ENCODE results near the gene ABCF3.

Gene ABCF3

DNA sequence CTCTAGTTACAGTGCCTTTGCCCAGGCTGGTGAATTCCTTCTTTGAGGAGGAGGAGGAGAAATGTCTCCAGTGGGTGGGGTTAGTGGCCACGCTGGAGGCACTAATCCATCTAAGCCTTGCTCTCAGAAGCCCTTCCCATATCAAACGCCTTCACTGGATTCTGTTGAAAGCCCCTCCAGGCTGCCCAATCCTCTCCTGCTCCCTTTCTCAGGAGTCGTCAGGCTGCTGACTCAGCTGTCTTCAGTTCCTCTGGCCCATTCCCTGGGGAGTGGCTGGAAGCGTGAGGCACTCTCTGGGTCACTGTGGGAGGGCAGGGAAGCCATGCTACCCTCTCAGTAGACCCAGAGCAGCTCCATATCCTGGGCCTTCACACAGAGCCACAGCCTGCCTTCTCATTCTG, 8.7 kb upstream of the ABCF3 start:
- DNase-seq (ENCODE audit: low spot score) = no peak
- in situ Hi-C loops (cut with MboI; ENCODE audit: low sequenced_read_pairs, unreplicated experiment) = no loop called here
- TF ChIP-seq, protein P1, sequence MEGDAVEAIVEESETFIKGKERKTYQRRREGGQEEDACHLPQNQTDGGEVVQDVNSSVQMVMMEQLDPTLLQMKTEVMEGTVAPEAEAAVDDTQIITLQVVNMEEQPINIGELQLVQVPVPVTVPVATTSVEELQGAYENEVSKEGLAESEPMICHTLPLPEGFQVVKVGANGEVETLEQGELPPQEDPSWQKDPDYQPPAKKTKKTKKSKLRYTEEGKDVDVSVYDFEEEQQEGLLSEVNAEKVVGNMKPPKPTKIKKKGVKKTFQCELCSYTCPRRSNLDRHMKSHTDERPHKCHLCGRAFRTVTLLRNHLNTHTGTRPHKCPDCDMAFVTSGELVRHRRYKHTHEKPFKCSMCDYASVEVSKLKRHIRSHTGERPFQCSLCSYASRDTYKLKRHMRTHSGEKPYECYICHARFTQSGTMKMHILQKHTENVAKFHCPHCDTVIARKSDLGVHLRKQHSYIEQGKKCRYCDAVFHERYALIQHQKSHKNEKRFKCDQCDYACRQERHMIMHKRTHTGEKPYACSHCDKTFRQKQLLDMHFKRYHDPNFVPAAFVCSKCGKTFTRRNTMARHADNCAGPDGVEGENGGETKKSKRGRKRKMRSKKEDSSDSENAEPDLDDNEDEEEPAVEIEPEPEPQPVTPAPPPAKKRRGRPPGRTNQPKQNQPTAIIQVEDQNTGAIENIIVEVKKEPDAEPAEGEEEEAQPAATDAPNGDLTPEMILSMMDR (IDR thresholded peaks at IDR 0.05; ENCODE audit: borderline replicate concordance, control extremely low read depth, extremely low read depth, insufficient read depth, missing control alignments) = no peak

DNA sequence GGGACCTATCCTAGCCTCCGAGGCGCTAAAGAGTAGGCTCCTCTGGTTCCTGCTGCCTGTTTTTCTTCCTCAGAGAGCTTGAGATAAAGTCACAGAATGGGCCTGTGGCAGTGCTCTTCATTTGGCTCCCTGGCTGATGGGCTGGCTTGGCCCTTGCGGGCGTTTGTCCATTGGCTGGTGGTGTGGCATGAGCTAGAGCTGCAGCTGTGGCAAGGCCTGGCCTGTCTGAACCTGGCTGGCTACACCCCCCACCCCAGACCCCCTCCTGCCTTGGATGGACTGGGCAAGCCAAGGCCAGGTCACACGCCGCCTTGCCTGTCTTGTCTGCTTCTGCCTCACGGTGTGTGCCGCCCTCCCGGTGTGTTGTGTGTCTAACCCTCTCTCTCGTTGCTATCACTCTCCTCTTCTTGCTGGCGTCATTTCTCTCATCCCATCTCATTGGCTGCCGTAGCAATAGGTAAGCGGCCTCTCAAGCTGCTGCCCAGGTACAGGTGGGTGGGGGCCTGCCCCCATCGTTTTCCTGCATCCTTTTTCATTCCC, 8.2 kb upstream of the ABCF3 start:
- no peak for DNase-seq (ENCODE audit: low spot score)
- in situ Hi-C loops (cut with MboI; ENCODE audit: low sequenced_read_pairs, unreplicated experiment) = no loop called here
- TF ChIP-seq, protein P1 (IDR thresholded peaks at IDR 0.05; ENCODE audit: borderline replicate concordance, control extremely low read depth, extremely low read depth, insufficient read depth, missing control alignments) = no peak

DNA sequence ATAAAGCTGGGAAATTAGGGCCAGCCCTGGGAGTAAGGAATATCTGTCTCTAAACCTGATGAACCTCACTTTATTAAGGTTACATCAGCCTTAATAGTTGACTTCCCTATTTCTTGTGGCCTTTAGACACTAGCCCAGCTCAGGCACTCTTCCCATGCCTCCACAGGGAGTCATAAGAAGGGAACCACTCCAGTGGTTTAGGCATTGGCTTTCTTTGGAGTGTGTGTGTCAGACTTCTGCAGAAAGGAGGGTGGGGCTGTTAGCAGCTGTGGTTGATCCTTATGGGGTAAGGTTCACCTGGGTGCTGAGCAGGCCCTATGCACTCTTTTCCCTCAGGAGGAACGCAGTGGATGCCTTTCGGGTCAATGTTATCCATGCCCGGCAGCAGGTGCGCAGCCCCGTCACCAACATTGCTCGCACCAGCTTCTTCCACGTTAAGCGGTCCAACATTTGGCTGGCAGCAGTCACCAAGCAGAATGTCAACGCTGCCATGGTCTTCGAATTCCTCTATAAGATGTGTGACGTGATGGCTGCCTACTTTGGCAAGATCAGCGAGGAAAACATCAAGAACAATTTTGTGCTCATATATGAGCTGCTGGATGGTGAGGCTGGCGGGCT, 7.4 kb upstream of the ABCF3 start:
- in situ Hi-C loops (cut with MboI; ENCODE audit: low sequenced_read_pairs, unreplicated experiment) = no loop called here
- TF ChIP-seq, protein P1 (IDR thresholded peaks at IDR 0.05; ENCODE audit: borderline replicate concordance, control extremely low read depth, extremely low read depth, insufficient read depth, missing control alignments) = no peak
- no peak for DNase-seq (ENCODE audit: low spot score)

DNA sequence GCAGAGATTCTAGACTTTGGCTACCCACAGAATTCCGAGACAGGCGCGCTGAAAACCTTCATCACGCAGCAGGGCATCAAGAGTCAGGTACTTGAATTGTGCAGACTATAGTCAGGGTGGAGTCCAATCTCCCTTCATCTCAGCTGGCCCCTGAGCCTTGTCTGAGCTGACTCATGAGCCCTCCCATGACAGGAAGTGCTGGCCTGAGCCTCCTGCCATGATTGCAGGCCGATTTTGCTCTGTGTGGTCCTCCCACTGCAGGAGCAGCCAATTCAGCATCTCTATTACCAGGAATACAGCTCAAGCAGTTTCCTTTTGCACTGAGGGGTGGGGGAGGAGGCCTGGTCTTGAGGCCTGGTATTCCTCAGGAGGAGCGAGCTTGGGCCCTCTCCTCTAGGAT, 5.8 kb upstream of the ABCF3 start:
- in situ Hi-C loops (cut with MboI; ENCODE audit: low sequenced_read_pairs, unreplicated experiment) = no loop called here
- TF ChIP-seq, protein P1 (IDR thresholded peaks at IDR 0.05; ENCODE audit: borderline replicate concordance, control extremely low read depth, extremely low read depth, insufficient read depth, missing control alignments) = no peak
- no peak for DNase-seq (ENCODE audit: low spot score)

DNA sequence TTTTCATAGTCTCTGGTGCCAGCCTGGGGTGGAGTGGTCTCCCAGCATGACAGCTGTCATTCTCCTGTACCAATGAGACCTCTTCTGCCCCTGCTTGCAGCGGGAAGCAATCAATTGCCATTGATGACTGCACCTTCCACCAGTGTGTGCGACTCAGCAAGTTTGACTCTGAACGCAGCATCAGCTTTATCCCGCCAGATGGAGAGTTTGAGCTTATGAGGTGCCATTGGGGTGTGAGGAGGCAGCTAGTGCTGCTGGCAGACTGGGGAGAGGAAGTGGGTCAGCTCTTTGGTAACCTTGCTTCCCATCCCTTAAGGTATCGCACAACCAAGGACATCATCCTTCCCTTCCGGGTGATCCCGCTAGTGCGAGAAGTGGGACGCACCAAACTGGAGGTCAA, 4.4 kb upstream of the ABCF3 start:
- TF ChIP-seq, protein P1 (IDR thresholded peaks at IDR 0.05; ENCODE audit: borderline replicate concordance, control extremely low read depth, extremely low read depth, insufficient read depth, missing control alignments) = no peak
- in situ Hi-C loops (cut with MboI; ENCODE audit: low sequenced_read_pairs, unreplicated experiment) = no loop called here
- DNase-seq (ENCODE audit: low spot score) = no peak

DNA sequence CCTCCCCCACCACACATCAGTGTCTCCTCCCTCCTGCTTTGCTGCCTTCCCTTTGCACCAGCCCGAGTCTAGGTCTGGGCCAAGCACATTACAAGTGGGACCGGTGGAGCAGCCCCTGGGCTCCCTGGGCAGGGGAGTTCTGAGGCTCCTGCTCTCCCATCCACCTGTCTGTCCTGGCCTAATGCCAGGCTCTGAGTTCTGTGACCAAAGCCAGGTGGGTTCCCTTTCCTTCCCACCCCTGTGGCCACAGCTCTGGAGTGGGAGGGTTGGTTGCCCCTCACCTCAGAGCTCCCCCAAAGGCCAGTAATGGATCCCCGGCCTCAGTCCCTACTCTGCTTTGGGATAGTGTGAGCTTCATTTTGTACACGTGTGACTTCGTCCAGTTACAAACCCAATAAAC, 2.3 kb upstream of the ABCF3 start:
- DNase-seq (ENCODE audit: low spot score) = no peak
- in situ Hi-C loops (cut with MboI; ENCODE audit: low sequenced_read_pairs, unreplicated experiment) = no loop called here
- TF ChIP-seq, protein P1 (IDR thresholded peaks at IDR 0.05; ENCODE audit: borderline replicate concordance, control extremely low read depth, extremely low read depth, insufficient read depth, missing control alignments) = no peak
